T1000 (cell line): ENCODE measurements around the gene SRPRA.
"Not testable (repeated sequence)": the region's sequence is repeated elsewhere in the genome, so short reads cannot be mapped to it uniquely, and the experiment has no call there.

Experiments
- DNase-seq: peaks from one replicate; lab custom pipeline; 2025; ENCODE audit warnings: mixed read lengths; lab: John Stamatoyannopoulos, UW

The SRPRA gene

DNA sequence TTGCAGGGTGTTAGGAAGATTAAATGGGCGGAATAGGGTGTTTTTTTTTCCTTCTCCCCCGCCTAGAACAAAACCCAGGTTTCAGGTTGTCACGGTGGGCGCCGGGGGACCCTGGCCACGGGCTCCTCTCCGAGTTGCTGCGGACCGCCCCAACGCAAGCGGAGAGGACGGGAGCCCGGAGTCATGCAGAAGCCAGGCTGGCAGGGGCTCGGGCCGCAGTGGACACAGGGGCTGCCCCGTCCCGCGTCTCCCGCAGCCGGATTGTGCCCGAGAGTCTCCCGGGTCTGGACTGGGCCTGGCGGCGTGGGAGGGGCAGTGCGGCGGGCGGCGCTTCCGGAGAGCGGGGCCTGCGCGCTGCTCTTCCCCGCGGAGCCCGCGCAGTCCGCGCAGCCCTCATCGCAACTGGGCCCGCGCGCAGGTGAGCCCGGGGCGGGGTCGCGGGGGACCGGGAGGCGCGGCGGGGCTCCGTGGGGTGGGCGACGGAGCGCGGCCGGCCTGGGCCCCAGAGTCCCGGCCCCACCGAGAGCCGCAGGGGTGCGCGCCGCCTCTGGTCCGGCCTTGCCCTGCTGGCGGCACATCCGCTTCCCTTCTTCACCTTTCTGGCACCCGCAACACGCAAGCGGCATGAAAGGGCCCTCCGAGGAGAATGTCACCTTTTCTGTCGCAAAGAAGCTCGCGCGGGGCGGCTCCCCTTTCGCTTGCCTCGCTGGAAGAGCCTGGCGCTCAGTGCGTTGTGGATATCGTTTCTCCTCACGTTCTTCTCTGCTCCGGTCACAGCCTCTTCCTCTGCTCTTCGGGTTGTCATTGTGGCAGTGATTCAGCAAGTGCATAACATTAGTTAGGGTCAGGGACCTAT, 14.3 kb upstream of the SRPRA start, which contains the start of gene TIRAP:
Gene TIRAP, plus strand, starts transcription at position 358 of the 856 bp plus-strand sequence. CDS start 7,802 bp downstream, outside the sequence.
- no peak for DNase-seq

DNA sequence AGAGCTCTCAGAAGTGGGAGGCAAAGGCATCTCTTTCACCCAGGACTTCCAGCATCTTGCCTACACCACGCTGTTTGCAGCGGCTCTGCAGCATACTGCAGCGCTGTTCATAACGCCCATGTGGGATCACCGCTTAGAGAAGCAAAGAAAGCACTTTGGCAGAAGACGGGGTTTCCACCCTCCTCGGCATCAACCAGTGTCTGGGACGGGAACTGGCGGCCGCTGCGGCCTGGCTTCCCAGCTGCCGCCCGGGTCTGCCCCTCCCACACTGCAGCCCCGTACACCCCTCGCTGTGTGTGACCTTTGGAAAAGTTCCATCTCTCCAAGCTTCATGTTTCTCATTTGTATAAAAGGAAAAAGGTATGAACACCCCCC, 13.7 kb upstream of the SRPRA start:
- no peak for DNase-seq

DNA sequence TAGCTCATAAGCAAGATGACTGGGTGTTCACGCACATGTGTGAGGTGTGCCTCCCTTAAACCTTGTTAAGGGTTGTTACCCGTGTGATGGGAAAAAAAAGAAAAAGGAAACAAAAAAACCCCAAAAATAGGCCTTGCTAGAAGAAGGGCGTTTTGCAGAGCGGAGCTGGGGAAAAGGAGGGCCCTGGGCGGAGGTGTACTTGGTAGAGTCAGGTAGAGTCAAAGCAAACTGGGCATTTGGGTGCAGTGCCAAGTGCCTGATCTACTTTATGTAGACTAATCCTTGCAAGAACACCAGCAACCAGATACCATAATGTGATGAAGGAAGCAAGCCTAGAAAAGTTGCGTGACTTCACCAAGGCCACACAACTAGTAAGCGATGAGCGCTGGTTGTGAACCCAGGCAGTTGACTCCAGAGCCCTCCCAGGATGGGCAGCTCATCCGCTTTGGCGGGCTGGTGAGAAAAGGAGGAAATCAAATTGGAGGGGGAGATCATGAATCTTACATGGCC, 13.0 kb upstream of the SRPRA start:
- DNase-seq, result no peak

DNA sequence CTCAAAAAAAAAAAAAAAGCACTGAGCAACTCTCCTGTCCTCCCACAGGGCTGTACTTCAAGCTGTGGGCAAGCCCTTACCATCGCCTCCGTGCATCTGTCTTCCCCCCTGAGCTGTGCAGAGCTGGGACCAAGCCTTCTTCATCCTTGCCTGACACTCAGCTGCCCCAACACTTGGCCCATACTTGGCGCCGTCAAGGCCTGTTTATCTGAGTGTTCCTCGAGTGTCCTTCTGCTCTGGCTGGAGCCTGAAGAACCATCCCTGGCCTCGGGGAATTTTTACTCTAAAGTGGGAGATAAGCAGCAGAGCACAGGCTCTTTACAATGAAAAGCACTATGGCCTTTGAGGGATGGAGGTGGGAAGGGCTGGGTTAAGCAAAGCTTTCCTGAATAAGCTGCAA, 12.6 kb upstream of the SRPRA start:
- DNase-seq, result no peak

DNA sequence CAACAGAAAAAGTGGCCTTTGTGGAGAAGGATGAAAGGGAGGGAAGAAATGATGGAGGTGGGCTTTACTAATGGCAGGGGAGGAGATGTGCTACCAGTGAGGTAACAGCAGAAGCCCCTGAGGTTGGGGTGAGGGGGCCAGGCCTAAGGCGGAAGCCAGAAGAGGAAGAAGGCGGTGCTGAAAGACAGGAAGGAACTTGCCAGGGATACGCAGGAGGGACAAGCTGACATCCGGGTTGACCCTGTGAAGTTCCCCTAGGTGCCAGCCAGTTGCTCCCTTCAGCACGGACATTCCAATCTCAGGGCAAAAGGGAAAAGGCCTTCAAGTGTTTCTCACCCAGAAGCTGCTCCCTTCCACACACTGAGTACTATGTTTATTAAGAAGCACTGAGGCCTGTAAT, 11.9 kb upstream of the SRPRA start:
- DNase-seq, result no peak

DNA sequence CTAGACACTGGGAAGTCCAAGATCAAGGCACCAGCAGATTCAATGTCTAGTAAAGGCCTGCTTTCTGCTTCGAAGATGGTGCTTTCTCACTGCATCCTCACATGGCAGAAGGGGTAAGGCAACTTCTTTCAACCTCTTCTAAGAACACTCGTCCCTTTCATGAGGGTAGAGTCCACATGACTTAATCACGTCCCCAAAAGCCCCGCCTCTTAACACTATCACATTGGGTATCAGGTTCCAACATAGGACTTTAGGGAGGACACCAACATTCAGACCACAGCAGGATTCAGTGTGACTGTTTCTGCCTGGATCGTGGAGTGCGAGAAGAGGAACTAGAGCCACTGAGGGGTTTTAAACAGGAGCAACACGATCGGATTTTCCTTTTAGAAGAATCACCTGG, 10.5 kb upstream of the SRPRA start:
- no peak for DNase-seq

DNA sequence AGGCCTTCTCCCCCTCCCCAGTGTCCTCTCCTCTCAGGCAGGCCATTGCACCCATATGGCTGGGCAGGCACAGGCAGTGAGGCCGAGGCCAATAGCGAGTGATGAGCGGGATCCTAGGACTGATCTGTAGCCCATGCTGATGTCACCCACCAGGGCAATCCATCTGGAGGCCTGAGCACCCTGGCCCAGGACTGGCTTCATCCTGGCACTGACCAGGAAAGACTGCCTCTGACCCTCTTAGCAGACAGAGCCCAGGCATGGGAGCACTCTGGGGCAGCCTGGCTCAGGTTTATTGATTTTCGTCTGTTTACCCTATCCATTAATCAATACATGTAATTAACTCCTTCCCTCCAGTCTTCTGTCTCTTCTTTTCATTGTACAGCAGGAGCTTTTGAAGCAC, 9.1 kb upstream of the SRPRA start:
- no peak for DNase-seq

DNA sequence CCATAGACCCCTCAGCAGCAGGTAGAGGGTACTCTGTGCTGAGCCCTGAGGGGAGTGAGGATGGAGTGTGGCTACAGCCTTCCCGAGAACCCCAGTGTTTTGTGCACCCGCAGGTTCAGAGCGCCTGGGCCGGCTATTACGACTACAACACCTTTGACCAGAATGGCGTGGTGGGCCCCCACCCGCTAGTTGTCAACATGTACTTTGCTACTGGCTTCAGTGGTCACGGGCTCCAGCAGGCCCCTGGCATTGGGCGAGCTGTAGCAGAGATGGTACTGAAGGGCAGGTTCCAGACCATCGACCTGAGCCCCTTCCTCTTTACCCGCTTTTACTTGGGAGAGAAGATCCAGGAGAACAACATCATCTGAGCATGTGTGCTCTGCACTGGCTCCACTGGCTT, 8.6 kb upstream of the SRPRA start:
- DNase-seq, result no peak

DNA sequence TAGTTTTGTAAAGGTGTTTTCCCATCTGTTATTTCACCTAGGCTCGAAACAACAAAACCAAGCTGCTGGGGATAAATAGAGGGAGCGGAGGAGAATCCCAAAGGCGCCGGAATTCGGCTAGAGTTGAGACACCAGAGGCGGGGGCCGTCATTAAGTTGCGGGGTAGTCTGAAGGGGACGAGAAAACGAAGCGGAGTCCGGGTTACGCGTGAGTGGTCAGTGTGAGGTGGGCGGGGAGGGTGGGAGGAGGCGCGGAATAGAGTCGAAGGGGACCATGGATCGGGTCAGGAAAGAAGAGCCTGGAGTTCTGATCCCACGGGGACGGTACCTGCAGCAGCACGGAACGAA, 361 bp downstream of the SRPRA start:
- no peak for DNase-seq

DNA sequence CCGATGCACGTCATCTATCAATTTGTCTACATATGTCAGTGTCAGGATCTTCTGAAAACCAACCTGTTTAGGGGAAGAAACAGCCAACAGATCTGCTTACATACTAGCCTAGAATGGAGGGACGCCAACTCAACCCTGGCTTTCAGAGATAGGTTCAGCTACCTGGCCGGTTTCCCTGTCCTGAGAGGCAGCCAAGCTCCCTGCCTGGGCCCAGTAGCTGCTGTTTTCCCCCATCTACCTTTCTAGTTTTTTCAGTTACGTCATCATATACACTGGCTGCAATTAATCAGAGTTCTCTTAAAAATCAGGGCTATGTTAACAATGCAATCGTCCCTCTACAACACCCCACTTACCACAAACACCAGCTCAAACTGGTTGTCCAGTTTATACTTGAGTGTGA, 1.0 kb downstream of the SRPRA start:
- DNase-seq, result no peak

DNA sequence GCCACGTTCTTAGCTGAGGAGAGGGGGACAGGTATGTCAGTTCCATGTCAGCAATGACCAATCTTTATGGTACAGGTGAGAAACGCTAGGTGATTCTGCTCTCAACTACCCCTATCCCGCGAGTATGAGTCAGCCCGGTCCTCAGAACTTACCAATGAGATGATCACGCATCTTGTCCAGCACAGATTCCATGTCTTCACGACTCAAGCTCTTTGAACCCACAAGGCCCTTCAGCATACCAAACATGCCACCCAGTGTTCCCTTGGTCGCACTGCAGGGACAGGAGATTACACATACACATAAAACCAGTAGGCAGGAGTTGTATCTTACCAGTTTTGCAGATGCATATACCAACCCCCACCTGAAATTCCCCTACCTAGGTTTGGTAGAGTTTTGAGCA, 2.9 kb downstream of the SRPRA start:
- DNase-seq, result no peak

DNA sequence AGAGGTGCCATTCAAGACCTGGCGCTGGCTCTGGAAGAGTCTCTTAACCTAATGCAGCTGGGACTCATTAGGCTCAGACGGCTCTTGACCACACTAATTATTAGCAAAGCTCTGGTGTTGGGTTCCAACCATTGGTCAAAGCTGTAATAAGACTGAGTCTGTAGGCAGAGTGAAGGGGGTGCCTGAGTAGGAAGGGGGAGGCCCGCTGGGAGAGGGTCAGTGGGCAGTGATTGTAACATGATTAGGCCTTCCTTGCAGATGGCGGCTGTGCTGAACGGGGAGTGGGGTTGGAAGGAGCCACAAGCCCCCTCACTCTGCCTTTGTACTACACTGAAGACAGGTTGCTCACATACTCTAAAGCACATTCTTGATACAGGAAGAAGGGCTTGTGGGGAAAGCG, 5.2 kb downstream of the SRPRA start:
- DNase-seq, result no peak

DNA sequence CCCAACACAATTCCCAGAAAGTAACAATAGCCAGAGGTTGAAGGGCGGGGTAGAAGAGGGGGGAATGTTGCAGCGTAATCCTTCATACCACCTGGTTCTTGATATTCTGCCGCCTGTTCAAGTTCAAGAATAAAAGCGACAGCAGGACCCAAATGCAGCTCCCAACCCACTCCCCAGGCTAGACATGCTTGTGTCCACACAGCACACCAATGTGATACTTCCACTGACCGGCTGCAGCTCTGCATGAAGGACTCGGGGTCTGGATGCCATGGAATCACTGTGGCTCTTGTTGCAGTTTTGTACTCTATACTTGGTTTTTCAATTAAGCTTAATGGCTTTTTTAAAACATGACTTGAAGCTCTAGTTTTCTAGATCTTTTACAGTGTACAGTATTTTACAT, 6.5 kb downstream of the SRPRA start:
- no peak for DNase-seq

DNA sequence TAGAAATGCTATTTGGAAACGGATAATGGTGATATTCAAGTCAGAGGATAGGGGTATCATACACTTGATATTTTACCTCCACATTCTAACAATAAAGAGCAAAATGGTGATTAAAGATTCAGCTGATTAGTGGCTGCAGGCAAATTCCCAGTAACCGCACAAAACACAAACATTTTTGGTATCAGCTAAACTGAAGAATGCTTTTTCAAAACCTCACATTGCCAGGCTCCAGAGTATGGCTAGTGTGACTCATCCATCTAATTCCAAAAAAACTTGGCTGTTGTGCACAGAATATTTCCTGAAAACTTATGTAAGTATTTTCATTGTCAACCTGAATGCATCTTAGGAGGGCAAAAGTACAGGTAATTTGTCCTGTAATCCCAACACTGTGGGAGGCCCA, 10.9 kb downstream of the SRPRA start:
- DNase-seq, result no peak

DNA sequence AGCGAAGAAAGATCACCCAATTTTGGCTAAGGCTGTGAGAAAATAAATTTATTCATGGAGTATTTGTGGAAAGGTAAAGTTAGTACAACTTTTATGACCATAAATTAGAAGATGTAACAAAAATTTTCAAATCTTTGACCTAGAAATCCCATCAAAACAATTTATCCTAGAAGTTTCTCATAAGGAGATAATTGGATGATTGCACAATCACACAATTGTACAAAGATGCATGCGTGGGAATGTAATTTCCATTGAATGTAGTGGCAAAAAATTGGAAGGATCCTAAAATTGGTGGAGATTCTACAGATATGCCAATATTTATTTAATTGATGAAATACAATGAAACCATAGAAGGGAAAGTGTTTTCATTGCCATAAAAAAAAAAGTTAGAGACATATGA, 11.6 kb downstream of the SRPRA start:
- no peak for DNase-seq

DNA sequence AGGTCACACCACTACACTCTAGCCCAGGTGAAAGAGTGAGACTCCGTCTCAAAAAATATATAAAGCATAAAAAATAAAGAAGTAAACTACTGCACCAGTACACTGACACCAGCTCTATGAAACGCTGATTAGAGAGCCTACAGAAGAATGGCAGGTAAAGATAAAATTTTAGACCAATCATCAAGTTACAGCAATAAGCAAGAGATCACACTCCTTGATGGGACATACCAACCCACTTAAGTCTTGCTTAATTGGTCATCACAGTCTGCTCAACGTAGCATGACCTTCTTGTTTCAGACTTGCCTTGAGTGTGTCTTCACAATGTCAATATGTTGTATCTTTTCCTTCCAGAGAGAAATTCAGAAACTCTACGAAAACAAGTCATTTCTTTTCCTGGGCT, 12.5 kb downstream of the SRPRA start:
- no peak for DNase-seq

DNA sequence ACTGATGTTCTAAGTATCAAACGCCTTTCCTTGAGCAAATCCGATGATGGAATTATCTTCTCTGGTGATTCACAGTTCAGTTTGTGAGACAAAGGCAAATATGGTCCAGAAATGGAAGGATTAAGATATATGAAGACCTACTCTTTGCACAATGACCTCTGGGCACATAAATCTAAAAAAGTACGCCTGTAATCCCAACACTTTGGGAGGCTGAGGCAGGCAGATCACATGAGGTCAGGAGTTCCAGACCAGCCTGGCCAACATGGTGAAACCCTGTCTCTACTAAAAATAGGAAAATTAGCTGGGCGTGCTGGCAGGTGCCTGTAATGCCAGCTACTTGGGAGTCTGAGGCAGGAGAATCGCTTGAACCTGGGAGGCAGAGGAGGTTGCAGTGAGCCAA, 13.2 kb downstream of the SRPRA start:
- DNase-seq, result not testable (repeated sequence)

DNA sequence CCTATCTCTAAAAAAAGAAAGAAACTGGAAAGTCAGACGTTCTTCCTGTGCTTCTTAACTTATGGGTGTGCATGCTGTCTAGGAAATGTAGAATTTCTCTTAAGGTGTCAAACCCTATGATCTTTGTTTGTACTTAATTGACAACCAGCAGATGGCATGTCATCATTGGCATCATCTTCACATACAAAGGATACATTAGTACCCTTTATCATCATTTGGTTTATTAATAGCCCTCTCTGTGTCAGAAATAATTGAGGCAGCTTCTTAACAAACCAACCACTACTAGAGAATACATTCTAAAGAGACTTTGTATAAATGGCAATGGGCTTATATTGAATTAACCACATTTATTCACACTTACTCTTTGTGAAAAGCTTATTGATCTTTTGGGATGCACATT, 13.9 kb downstream of the SRPRA start:
- DNase-seq, result no peak

DNA sequence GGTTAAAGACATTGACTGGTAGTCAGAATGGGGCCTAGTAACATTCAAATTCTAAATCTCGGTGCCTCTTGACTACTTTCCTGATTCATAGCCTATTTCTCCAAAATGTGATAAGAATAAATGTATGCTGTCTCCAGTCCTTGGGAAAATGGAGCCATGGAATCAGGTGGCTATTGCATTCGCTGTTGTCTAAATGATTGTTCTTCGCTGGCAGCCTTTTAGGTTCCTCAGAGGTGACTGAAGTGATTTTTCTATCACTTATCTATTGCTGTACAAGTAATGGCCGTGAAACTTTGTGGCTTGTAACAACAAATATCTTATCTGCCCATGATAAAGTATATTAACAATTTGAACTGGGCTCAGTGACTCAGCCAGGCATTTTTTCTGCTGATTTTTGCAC, 15.4 kb downstream of the SRPRA start:
- no peak for DNase-seq

DNA sequence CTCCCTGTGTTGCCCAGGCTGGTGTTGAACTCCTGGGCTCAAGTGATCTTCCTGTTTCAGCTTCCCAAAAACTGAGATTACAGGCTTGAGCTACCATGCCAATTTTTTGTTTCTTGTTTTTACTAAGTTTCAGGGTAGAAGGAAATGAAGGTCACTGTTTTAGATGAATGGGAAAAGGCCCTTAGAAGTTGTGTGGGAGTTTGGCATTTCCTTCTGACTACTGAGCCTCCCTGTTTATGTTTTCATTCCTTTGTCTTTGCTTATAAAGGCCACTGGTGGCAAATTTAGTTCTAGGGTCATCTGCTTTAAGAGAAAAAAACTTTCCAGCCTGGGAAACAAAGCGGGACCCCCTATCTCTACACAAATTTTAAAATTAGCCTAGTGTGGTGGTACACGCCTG, 22.1 kb downstream of the SRPRA start:
- DNase-seq, result no peak

DNA sequence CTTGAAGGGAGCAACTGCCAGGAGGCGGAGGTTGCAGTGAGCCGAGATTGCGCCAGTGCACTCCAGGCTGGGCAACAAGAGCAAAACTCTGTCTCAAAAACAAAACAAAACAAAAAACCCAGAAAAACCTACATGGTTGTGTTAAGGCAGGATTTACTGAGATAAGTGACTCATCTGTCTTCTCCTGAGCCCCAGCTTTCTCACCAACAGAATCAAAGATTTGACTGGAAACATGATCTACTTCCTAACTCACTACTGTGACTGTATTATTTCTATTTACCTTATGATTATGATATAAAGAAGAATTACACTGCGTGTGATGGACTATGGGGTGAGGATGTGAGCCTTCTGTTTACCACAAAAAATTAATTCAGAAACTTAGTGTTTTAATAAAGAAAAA, 35.3 kb downstream of the SRPRA start:
- no peak for DNase-seq

DNA sequence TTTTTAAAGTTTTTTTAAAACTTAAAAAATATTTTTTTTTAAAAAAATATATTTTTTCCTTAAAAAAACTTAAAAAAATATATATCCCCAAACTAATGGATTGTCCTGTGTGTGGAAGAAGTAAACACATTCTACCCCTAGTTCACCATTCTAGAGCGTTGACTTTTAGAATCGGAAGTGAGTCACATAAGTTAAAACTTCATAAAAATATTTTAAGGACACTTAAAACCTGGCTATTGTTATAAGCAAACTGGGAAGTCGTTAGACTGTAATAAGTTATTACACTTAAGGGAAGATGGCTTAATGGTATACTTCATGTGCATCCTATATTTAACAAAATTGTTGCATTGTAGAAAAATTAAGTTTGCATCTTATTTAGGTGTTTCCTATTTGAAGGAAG, 36.0 kb downstream of the SRPRA start:
- DNase-seq, result no peak

DNA sequence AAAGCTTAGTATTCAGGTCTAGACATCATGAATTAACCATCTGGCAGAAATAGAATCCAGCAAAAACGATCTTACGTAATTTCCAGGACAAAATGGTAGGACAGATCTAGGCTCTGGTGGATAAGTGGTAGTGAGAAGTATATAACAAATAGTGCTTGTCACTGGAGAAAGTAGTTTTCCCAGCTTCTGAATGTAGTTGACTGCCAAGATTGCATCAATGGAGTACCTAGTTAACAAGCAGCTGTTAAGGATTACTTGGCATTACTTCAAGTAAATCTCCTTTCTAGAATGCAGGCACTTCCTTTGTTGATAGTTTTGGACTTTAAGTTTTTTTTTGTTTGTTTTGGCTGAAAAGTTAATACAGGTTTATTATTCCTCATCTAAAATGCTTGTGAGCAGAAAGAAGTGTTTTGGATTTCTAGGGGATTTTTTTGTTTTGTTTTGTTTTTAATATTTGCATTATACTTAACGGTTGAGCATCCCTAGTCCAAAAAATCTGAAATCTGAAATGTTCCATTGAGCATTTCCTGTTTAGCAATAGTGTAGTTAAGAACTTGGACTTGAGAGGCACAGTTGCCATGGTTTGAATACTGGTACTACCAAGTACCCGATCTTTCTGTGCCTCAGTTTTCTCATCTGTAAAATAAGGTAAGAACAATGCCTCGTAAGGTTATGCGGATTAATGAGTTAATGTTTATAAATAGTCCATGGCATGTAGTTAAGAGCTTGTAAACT, 36.8 kb downstream of the SRPRA start:
- no peak for DNase-seq
